ENCODE data around the gene FBRSL1. TPM values are rescaled to one million over a fixed set of nuclear protein-coding genes. Genes with fewer than 3 reads are reported as not detected.

Gene FBRSL1
- total and polyA plus RNA-seq, 9 of the 15 experiments (the other 6 are each of a cell fraction or from before 2014, with no cell fraction given): 0.24 to 129 (median 7.3) TPM

DNA sequence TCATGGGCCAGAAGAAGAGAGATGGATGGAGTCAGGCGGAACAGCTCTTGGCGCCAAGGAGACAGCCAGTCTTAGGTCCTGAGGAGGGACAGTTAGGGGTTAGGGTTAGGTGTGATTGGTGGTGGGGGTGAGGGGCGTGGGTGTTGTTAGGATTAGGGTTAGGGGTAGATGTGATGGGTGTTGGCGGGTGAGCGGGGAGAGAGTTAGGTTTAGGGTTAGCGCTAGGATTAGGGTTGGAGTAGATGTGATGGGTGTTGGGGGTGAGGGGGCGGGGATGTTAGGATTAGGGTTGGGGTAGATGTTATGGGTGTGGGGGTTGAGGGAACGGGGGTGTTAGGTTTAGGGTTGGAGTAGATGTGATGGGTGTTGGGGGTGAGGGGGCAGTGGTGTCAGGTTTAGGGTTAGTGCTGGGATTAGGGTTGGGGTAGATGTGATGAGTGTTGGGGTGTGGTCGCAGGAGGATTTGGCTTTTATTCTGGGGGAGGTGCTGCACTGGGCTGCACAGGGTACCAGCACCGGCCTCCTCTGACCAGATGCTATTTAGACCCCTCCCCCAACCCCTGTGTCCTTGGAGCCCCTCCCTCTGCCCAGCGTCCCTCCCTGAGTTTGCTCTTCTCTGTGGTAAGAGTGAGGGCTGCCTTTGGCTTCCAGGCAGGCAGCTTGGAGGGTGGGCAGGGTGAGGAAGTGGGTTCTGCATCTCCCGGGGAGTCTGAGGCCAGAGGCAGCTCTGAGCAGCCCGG, 35.6 kb upstream of the FBRSL1 start:
- 4% methylated on average over 7 of the region's 13 CpGs for WGBS (ENCODE audit: insufficient coverage, low coverage, missing lambda C conversion rate)
- Histone ChIP-seq H3K79me2 (ENCODE audit: control insufficient read depth, insufficient read depth, low read length) (no peaks in the 10 kb centered on the region), H3K27me3 (ENCODE audit: control insufficient read depth in 2 of 2, insufficient read depth in 2 of 2, low read length in 2 of 2) (peaks cover 40 to 58% of the 10 kb centered on the region in 2 experiments; a peak in 4 of 5 replicates), H3K4me2 (ENCODE audit: insufficient read depth, low read length) (no peak overlapping the region), H3K4me3 (no peak overlapping the region), H3K9ac (ENCODE audit: insufficient read depth in 1 of 2, low read depth in 2 of 2, low read length in 2 of 2) (no peak overlapping the region), H4K20me1 (replicated peaks; ENCODE audit: control insufficient read depth, insufficient read depth, low read length) (no peaks in the 10 kb centered on the region), H3K4me1 (replicated peaks in 1 of 2; ENCODE audit: control insufficient read depth in 2 of 2, insufficient read depth in 2 of 2, low read length in 2 of 2) (peaks cover 0 to 41% of the 10 kb centered on the region in 2 experiments; a peak in 2 of 5 replicates), H3K36me3 (ENCODE audit: control insufficient read depth, insufficient read depth, low read length) (no peaks in the 10 kb centered on the region), H3K27ac (ENCODE audit: extremely low read depth, low read depth, low read length) (no peak overlapping the region), H3K9me1 (ENCODE audit: control insufficient read depth, insufficient read depth, low read length) (no peaks in the 10 kb centered on the region), H3K9me3 (replicated peaks; ENCODE audit: control insufficient read depth, insufficient read depth, low read depth, low read length) (peaks cover 7% of the 10 kb centered on the region; the same call in 1 of the 2 replicates), H2AFZ (ENCODE audit: low read depth, low read length) (no peak overlapping the region)
- ATAC-seq (no peak), FAIRE-seq (no peak), DNase-seq (ENCODE audit: extremely low read depth in 1 of 4, low spot score in 3 of 4) (no peak)
- BruUV-seq (replicated peaks): no TSS peak
- in situ Hi-C loops (cut with MboI) (no loop called here), intact Hi-C loops (cut with micrococcal nuclease) (no loop called here)
- TF ChIP-seq, protein P1, sequence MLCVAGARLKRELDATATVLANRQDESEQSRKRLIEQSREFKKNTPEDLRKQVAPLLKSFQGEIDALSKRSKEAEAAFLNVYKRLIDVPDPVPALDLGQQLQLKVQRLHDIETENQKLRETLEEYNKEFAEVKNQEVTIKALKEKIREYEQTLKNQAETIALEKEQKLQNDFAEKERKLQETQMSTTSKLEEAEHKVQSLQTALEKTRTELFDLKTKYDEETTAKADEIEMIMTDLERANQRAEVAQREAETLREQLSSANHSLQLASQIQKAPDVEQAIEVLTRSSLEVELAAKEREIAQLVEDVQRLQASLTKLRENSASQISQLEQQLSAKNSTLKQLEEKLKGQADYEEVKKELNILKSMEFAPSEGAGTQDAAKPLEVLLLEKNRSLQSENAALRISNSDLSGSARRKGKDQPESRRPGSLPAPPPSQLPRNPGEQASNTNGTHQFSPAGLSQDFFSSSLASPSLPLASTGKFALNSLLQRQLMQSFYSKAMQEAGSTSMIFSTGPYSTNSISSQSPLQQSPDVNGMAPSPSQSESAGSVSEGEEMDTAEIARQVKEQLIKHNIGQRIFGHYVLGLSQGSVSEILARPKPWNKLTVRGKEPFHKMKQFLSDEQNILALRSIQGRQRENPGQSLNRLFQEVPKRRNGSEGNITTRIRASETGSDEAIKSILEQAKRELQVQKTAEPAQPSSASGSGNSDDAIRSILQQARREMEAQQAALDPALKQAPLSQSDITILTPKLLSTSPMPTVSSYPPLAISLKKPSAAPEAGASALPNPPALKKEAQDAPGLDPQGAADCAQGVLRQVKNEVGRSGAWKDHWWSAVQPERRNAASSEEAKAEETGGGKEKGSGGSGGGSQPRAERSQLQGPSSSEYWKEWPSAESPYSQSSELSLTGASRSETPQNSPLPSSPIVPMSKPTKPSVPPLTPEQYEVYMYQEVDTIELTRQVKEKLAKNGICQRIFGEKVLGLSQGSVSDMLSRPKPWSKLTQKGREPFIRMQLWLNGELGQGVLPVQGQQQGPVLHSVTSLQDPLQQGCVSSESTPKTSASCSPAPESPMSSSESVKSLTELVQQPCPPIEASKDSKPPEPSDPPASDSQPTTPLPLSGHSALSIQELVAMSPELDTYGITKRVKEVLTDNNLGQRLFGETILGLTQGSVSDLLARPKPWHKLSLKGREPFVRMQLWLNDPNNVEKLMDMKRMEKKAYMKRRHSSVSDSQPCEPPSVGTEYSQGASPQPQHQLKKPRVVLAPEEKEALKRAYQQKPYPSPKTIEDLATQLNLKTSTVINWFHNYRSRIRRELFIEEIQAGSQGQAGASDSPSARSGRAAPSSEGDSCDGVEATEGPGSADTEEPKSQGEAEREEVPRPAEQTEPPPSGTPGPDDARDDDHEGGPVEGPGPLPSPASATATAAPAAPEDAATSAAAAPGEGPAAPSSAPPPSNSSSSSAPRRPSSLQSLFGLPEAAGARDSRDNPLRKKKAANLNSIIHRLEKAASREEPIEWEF (CRISPR knock-in tag; IDR thresholded peaks at IDR 0.05): no peak
- no peak for TF ChIP-seq HIVEP1 (CRISPR knock-in tag; IDR thresholded peaks at IDR 0.05)
- TF ChIP-seq, protein P2, sequence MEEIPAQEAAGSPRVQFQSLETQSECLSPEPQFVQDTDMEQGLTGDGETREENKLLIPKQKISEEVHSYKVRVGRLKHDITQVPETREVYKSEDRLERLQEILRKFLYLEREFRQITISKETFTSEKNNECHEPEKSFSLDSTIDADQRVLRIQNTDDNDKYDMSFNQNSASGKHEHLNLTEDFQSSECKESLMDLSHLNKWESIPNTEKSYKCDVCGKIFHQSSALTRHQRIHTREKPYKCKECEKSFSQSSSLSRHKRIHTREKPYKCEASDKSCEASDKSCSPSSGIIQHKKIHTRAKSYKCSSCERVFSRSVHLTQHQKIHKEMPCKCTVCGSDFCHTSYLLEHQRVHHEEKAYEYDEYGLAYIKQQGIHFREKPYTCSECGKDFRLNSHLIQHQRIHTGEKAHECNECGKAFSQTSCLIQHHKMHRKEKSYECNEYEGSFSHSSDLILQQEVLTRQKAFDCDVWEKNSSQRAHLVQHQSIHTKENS (CRISPR knock-in tag; IDR thresholded peaks at IDR 0.05): no peak
- TF ChIP-seq FUS (optimal IDR thresholded peaks at IDR 0.05; ENCODE audit: low read depth, low read length): no peak
- TF ChIP-seq TFAM (CRISPR knock-in tag; conservative IDR thresholded peaks at IDR 0.05): no peak
- TF ChIP-seq, protein P3, sequence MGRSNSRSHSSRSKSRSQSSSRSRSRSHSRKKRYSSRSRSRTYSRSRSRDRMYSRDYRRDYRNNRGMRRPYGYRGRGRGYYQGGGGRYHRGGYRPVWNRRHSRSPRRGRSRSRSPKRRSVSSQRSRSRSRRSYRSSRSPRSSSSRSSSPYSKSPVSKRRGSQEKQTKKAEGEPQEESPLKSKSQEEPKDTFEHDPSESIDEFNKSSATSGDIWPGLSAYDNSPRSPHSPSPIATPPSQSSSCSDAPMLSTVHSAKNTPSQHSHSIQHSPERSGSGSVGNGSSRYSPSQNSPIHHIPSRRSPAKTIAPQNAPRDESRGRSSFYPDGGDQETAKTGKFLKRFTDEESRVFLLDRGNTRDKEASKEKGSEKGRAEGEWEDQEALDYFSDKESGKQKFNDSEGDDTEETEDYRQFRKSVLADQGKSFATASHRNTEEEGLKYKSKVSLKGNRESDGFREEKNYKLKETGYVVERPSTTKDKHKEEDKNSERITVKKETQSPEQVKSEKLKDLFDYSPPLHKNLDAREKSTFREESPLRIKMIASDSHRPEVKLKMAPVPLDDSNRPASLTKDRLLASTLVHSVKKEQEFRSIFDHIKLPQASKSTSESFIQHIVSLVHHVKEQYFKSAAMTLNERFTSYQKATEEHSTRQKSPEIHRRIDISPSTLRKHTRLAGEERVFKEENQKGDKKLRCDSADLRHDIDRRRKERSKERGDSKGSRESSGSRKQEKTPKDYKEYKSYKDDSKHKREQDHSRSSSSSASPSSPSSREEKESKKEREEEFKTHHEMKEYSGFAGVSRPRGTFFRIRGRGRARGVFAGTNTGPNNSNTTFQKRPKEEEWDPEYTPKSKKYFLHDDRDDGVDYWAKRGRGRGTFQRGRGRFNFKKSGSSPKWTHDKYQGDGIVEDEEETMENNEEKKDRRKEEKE (IDR thresholded peaks at IDR 0.05; ENCODE audit: borderline replicate concordance in 1 of 2, control insufficient read depth in 1 of 2, low read depth in 2 of 2, low read length in 1 of 2): no peak
- no peak for TF ChIP-seq ARNT (IDR thresholded peaks at IDR 0.05)
- no peak for TF ChIP-seq ZFX (CRISPR knock-in tag; IDR thresholded peaks at IDR 0.05)
- no peak for TF ChIP-seq CBX8 (IDR thresholded peaks at IDR 0.05; ENCODE audit: borderline replicate concordance, extremely low read depth, low read depth, low read length, poor library complexity, severe bottlenecking)
- ChIA-PET POLR2A (interaction anchor here (0.5 kb wide), 1 partner anchor 28 kb away, joined by 3 read pairs; no protein-coding TSS in a partner anchor), CTCF (ENCODE audit: low intra/inter-chr PET ratio) (interaction anchor here (0.6 kb wide), 1 partner anchor 35 kb away, joined by 3 read pairs; the partner anchor contains the start of gene FBRSL1)
